GM12875 (cell line): ENCODE results near the gene RO60.
"Not testable (repeated sequence)": the region's sequence is repeated elsewhere in the genome, so short reads cannot be mapped to it uniquely, and the experiment has no call there.

Source experiments
- H3K4me3 ChIP-seq: one replicate; pipeline ENCODE4 v1.5.1; 2011; ENCODE audit warnings: low read depth, low read length, control low read depth
- CTCF ChIP-seq: IDR thresholded peaks from 2 replicates; pipeline ENCODE4 v1.5.1; 2011; ENCODE audit warnings: low read depth, mild to moderate bottlenecking, control low read depth, inconsistent platforms, low read length, moderate library complexity, borderline replicate concordance; ENCODE audit not compliant: insufficient read depth

The RO60 gene

DNA sequence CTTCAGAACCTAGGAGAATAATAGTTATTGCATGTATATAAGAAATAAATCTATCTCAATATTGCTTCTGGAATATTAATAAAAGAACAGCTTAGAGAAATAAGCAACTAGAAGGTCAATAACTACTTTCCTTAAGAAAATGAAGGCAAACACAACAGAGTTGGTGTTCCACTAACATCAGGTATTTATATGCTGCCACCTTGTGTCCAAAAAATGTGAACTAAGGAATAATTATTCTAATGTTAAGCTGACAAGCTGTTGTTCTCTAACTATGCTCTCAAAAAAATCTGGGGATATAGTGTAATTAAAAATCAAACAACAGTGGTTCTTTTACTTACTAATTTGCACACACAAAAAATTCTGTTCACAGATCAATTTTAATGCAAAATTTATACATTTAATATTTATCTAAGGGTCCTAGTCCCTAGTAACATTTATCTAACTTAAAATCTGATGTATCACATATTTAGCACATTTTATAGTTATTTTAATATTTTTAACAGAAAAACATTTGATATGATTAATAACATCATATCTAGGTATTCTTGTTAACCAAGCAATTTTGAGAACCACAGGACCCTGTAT, 39.9 kb upstream of the RO60 start:
- TF ChIP-seq CTCF: no peak
- H3K4me3 ChIP-seq: no peak overlapping the region

- TF ChIP-seq CTCF: no peak
- no peak overlapping the region for H3K4me3 ChIP-seq
Observed at GRCh38 chr1:193025218-193025617, 34.2 kb upstream of the RO60 start.

GRCh38 chr1:193030280-193030679, 29.1 kb upstream of the RO60 start:
- TF ChIP-seq CTCF: no peak
- no peak overlapping the region for H3K4me3 ChIP-seq

DNA sequence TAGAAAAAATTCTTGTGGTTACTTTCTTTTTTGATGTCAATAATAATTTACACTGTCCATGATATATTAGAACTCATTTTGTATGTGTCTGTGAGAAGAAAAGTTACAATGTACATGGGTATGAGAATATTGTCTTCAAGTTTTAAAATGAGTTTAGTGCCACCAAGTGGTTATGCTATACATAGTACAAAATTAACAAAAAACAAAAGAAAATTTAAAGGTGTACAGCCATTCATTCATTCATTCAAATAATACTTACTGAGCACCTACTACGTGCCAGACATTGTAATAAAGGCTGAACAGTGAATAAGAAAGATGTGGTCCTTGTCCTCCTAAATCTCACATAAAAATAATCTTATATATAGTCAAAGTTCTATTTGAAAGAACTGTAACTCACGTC, 28.0 kb upstream of the RO60 start:
- H3K4me3 ChIP-seq: no peak overlapping the region
- TF ChIP-seq CTCF: no peak

GRCh38 chr1:193032643-193033427, 26.6 kb upstream of the RO60 start:
- H3K4me3 ChIP-seq: not testable (repeated sequence)

GRCh38 chr1:193033610-193034009, 25.8 kb upstream of the RO60 start:
- TF ChIP-seq CTCF: no peak
- no peak overlapping the region for H3K4me3 ChIP-seq

GRCh38 chr1:193036337-193037047, 22.9 kb upstream of the RO60 start:
- no peak overlapping the region for H3K4me3 ChIP-seq
- no peak for TF ChIP-seq CTCF
